Osteoblast (primary cell): ENCODE results near the gene STK32B. TPM values are rescaled to one million over a fixed set of nuclear protein-coding genes. Genes with fewer than 3 reads are reported as not detected.

Source experiments
- DNase-seq: peaks from one replicate; pipeline ENCODE4 v3.0.0; 2011; ENCODE audit warnings: low spot score, mixed read lengths; ENCODE audit not compliant: insufficient read length; ENCODE audit errors: missing footprints
- H2AFZ ChIP-seq: 2 replicates; pipeline ENCODE4 v1.6.0; 2011; ENCODE audit warnings: mild to moderate bottlenecking, low read length
- H3K27ac ChIP-seq: 2 replicates; pipeline ENCODE4 v1.5.1; 2011; ENCODE audit warnings: mild to moderate bottlenecking, low read depth, low read length, moderate library complexity
- H3K27me3 ChIP-seq: 2 replicates; pipeline ENCODE4 v1.6.0; 2012; ENCODE audit warnings: mild to moderate bottlenecking, control low read depth, inconsistent platforms, low read length, moderate library complexity; ENCODE audit not compliant: insufficient read depth
- H3K36me3 ChIP-seq: 2 replicates; pipeline ENCODE4 v1.5.1; 2011; ENCODE audit warnings: mild to moderate bottlenecking, low read length, control low read depth, moderate library complexity; ENCODE audit not compliant: insufficient read depth
- H3K4me1 ChIP-seq: 2 replicates; pipeline ENCODE4 v1.5.1; 2011; ENCODE audit warnings: mild to moderate bottlenecking, low read length, control low read depth, moderate library complexity; ENCODE audit not compliant: insufficient read depth
- H3K4me2 ChIP-seq: 2 replicates; pipeline ENCODE4 v1.6.0; 2011; ENCODE audit warnings: mild to moderate bottlenecking, low read length; ENCODE audit not compliant: insufficient read depth
- H3K4me3 ChIP-seq: fragments of 200-600 bp; sonication (generic); 3 replicates; pipeline ENCODE4 v1.5.1; 2012; ENCODE audit warnings: mild to moderate bottlenecking, low read length, inconsistent platforms; ENCODE audit not compliant: insufficient read depth
- H3K79me2 ChIP-seq: 2 replicates; pipeline ENCODE4 v1.6.0; 2012; ENCODE audit warnings: mild to moderate bottlenecking, low read length, control low read depth, inconsistent platforms; ENCODE audit not compliant: insufficient read depth
- H3K9me3 ChIP-seq: 2 replicates; pipeline ENCODE4 v1.5.1; 2011; ENCODE audit warnings: low read depth, low read length, control low read depth
- H4K20me1 ChIP-seq: 2 replicates; pipeline ENCODE4 v1.6.0; 2012; ENCODE audit warnings: mild to moderate bottlenecking, low read length, control low read depth; ENCODE audit not compliant: insufficient read depth
- total RNA-seq: library from RNA; depleted of rRNA; stranded (reverse); fragments of >200 nt; gene quantifications from 2 replicates; pipeline ENCODE4 v1.2.3, GENCODE V29; 2012
- TF ChIP-seq, protein P1 (sequence below): IDR thresholded peaks from 2 replicates; pipeline ENCODE4 v1.5.1; 2011; ENCODE audit warnings: mild to moderate bottlenecking, low read depth, low read length, moderate library complexity; ENCODE audit errors: extremely low read depth

The STK32B gene
- total RNA-seq, 1 donor: 1.1 TPM

DNA sequence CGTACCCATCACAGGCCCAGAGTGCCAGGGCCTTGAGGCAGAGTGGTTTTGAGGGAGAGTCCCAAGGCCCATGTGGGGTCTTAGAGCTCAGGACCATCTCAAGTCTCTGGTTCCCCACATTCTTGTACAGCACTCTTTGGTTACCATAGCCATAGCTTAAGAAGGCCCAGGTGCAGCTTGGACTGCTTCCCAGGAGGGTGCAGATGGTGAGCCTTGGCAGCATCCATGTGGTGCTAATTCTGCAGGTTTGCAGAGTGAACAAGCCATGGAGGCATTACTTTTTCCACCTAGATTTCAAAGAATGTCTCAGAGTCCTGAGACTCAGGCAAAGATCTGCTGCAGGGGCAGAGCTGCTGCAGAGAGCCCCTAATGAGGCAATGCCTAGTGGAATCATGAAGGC, 171.7 kb downstream of the STK32B start:
- Histone ChIP-seq H3K4me3 (no peak overlapping the region), H3K4me2 (no peak overlapping the region)

DNA sequence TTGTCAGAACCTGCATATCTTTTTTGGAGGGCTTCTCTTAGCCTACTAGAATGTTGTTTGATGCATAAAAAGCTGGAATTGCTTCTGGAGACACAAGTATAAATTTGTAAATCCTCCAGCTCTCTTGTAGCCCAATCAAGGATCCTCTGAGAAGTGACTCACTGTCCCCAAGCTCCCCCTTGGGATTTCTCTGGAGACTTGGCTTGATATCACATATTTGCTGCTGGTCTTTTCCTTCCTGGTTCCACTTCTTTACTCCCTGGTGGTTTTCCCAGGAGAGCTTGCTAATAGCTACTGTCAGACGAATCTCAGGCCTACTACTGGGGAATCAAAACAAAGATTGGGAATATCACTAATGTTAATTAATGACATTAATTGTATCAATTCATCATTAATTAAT, 173.1 kb downstream of the STK32B start:
- TF ChIP-seq, protein P1, sequence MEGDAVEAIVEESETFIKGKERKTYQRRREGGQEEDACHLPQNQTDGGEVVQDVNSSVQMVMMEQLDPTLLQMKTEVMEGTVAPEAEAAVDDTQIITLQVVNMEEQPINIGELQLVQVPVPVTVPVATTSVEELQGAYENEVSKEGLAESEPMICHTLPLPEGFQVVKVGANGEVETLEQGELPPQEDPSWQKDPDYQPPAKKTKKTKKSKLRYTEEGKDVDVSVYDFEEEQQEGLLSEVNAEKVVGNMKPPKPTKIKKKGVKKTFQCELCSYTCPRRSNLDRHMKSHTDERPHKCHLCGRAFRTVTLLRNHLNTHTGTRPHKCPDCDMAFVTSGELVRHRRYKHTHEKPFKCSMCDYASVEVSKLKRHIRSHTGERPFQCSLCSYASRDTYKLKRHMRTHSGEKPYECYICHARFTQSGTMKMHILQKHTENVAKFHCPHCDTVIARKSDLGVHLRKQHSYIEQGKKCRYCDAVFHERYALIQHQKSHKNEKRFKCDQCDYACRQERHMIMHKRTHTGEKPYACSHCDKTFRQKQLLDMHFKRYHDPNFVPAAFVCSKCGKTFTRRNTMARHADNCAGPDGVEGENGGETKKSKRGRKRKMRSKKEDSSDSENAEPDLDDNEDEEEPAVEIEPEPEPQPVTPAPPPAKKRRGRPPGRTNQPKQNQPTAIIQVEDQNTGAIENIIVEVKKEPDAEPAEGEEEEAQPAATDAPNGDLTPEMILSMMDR: no peak

More for the DNA sequence above, 171.7 kb downstream of the STK32B start:
- DNase-seq: no peak
- no peak overlapping the region for H2AFZ ChIP-seq
- H3K27ac ChIP-seq: no peak overlapping the region
- H3K36me3 ChIP-seq: no peaks in the 10 kb centered on the region
- peaks cover 3% of the 10 kb centered on the region for H3K9me3 ChIP-seq
- H3K79me2 ChIP-seq: no peaks in the 10 kb centered on the region
- no peaks in the 10 kb centered on the region for H3K4me1 ChIP-seq
- H3K27me3 ChIP-seq: no peaks in the 10 kb centered on the region
- no peaks in the 10 kb centered on the region for H4K20me1 ChIP-seq
- TF ChIP-seq, protein P1: no peak

DNA sequence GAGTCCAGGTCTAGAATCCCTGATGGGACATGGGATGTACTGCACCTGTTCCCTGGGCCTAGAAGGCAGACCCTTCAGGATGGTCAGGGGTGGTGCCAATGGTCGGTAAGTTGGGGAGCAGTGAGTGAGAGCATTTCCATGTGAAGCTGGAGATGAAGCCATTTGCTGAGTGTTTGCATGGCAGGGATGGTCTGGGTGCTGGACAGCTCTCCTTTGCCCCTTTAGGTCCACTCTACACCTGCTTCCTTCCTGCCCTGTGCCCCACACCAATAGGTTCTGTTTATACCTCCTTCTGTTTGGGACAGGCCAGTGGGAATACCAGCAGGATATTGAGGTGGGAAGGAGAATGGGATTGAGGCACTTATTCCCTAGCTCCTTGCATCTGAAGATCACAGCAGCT, 181.3 kb downstream of the STK32B start:
- Histone ChIP-seq H3K4me1 (no peaks in the 10 kb centered on the region), H3K9me3 (no peaks in the 10 kb centered on the region), H2AFZ (no peak overlapping the region), H4K20me1 (no peaks in the 10 kb centered on the region), H3K4me3 (no peak overlapping the region), H3K36me3 (no peaks in the 10 kb centered on the region), H3K27me3 (no peaks in the 10 kb centered on the region), H3K79me2 (no peaks in the 10 kb centered on the region), H3K27ac (no peak overlapping the region), H3K4me2 (no peak overlapping the region)
- TF ChIP-seq, protein P1: no peak
- no peak for DNase-seq

More for the DNA sequence above, 173.1 kb downstream of the STK32B start:
- H3K27ac ChIP-seq: no peak overlapping the region
- H3K9me3 ChIP-seq: peaks cover 3% of the 10 kb centered on the region
- no peaks in the 10 kb centered on the region for H3K4me1 ChIP-seq
- no peaks in the 10 kb centered on the region for H4K20me1 ChIP-seq
- no peak for DNase-seq
- no peaks in the 10 kb centered on the region for H3K79me2 ChIP-seq
- no peak overlapping the region for H2AFZ ChIP-seq
- H3K36me3 ChIP-seq: no peaks in the 10 kb centered on the region
- H3K4me3 ChIP-seq: no peak overlapping the region
- no peak overlapping the region for H3K4me2 ChIP-seq
- H3K27me3 ChIP-seq: no peaks in the 10 kb centered on the region

DNA sequence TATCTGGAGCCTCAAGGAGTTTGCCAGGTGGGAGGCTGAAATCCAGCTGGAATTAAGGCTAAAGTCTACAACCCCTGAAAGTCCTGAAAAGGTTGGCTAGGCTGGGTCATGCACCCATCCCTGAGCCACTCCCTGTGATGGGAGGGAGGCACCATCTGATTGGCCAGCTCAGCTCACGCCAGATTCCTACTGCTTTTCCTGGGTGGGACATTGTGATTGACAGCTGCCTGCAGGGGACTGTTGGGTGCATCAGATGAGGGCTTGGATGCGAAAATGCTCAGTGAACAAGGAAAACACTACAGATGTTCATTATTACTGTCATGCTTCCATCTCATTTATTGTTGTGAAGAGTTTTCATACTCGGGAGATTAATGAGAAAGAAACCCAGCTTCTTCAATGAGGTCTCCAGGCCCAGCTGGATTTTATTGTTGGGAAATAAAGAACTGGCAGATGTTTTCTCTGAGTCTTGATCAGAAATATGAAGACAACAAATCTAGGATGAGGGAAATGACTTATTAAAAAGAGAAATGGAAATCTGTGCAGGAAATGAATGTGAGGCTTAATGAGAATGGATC, 185.9 kb downstream of the STK32B start:
- Histone ChIP-seq H4K20me1 (no peaks in the 10 kb centered on the region), H3K36me3 (no peaks in the 10 kb centered on the region), H3K27ac (no peak overlapping the region), H3K4me3 (no peak overlapping the region), H2AFZ (no peak overlapping the region), H3K4me1 (no peaks in the 10 kb centered on the region), H3K79me2 (no peaks in the 10 kb centered on the region), H3K4me2 (no peak overlapping the region), H3K27me3 (no peaks in the 10 kb centered on the region), H3K9me3 (no peaks in the 10 kb centered on the region)
- TF ChIP-seq, protein P1: no peak
- no peak for DNase-seq
